Middle frontal gyrus (tissue), 1 donor: Measurements from ENCODE around the gene MXRA8.
A peak's percentile ranks its signal among the peaks of the same experiment; 100 is the strongest.
"Not testable (repeated sequence)": the region's sequence is repeated elsewhere in the genome, so short reads cannot be mapped to it uniquely, and the experiment has no call there.

ENCODE experiments used
- DNase-seq: peaks from one replicate; pipeline ENCODE4 v3.0.0-alpha.2; 2015; ENCODE audit warnings: low spot score; ENCODE audit errors: extremely low spot score

Gene MXRA8, protein sequence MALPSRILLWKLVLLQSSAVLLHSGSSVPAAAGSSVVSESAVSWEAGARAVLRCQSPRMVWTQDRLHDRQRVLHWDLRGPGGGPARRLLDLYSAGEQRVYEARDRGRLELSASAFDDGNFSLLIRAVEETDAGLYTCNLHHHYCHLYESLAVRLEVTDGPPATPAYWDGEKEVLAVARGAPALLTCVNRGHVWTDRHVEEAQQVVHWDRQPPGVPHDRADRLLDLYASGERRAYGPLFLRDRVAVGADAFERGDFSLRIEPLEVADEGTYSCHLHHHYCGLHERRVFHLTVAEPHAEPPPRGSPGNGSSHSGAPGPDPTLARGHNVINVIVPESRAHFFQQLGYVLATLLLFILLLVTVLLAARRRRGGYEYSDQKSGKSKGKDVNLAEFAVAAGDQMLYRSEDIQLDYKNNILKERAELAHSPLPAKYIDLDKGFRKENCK

DNA sequence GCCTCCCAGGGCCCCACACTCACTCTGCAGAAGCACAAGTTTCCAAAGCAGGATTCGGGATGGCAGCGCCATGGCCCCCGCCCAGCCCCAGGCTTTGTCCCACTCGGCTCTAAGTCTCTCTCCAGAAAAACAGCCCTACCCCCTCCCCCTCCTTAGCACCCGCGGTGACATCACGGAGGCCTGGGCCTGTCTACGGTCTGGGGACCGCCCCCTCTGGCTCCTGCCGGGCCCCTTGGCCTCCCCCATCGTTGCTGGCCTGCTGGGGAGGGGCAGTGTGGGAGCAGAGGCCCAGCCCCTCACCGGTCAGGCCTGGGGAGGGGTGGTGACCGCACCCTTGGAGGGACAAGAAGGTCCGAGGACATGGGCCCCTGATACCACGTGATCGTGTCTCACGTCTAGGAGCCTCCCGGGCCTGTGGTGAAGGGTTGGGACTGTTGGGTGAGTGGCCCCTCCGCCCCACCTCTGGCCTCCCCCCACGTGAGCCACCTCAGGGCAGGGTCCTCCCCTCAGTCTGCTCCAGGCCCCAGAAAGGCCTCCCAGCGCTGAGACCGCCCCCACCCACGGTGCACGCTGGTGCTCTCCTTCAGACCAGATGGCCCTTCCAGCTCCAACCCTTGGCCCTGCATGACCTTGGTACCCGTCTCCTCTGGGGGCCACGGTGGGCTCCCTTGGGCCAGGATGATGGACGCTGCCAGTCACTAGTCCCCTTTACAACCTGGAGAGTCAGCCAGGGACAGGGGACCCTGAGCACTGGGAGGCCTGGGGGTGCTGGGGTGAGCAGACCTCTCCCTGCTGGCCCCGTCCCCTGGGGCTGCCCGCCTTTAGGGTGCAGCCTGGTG is at the start of gene MXRA8:
MXRA8 (minus strand) TSS at position 123 of the 839 bp plus-strand sequence; CDS start at position 72, 51 bp downstream.
- DNase-seq = no peak

DNA sequence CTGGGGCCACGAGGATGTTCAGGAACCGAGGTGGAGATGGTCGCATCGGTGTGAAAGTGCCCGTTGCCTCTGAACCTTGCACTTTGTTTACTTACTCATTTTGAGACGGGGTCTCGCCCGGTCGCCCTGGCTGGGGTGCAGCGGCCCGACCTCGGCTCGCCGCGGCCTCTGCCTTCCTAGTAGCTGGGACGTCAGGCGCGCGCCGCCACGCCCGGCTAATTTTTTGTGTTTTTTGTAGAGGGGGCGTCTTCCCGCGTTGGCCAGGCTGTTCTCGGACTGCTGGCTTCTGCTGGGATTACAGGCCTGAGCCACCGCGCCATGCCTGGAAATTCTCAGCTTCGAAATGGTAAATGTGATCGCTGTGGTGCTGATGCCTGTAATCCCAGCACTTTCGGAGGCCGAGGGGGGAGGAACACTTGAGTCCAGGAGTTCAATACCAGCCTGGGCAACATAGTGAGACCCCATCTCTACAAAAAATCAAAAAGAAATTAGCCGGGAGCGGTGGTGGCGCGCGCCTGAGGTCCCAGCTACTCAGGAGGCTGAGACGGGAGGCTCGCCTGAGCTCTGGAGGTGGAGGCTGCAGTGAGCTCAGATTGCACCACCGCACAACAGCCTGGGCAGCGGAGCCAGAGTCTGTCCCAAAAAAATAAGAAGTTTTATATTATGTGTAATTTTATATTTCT is 49.4 kb upstream of the MXRA8 start:
- no peak for DNase-seq

DNA sequence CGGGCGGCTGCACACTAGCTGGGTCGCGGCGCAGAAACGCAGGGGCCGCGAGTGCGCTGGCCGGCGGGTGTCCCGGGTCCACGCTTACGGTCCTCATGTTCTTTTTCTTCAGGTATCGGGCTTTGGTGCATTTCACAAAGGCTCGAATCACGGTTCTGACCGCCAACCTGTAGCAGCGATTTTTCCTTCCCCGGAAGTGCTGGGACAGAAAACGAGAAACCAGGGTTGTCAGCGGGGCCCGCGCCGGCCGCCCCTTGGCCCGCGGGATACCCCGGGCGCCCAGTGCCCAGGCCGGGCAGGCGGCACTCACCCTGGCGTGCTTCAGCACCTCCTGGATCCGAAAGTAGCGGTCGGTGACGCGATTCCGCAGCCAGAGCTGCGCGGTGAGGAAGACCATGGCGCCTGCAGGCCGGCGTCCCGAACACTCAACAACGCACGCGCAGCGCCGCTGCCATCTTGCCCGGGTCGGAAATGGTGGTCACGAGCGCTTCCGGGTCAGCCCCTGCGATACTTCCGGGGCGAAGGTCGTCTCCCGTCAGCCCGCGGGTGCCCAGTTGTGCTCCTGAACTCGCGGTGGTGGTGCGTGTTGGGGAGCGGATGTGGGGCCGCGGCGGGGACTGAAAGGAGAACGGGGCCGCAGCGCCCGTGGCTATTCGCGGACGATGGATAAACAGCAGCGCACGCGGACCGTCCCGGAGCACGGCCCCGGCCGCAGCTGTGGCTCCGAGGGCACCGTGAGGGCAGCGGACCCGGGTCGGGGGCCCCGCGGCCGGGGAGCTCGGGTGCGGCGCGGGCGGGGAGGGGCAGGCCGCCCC is 48.7 kb upstream of the MXRA8 start, which contains the start of gene MRPL20:
MRPL20 (minus strand) TSS at position 473 of the 815 bp plus-strand sequence; CDS start at position 397, 76 bp downstream.
- peak; percentile 93 for DNase-seq

GRCh38 chr1:1406101-1406820 is 47.9 kb upstream of the MXRA8 start:
- no peak for DNase-seq

DNA sequence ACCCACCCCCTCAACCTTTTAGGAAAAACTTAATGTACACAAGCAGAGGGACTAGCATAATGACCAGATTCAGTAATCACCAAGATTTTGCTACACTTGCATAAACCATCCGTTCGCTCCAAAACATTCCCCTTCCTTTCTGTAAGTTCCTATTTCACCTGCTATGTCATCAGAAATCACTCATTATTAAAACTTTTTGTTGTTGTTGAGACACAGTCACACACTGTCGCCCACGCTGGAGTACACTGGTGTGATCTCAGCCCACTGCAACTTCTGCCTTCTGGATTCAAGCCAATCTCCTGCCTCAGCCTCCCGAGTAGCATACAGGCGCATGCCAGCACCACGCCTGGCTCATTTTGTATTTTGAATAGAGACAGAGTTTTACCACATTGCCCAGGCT is 45.3 kb upstream of the MXRA8 start:
- no peak for DNase-seq

GRCh38 chr1:1402901-1403392 is 44.6 kb upstream of the MXRA8 start:
- not testable (repeated sequence) for DNase-seq

DNA sequence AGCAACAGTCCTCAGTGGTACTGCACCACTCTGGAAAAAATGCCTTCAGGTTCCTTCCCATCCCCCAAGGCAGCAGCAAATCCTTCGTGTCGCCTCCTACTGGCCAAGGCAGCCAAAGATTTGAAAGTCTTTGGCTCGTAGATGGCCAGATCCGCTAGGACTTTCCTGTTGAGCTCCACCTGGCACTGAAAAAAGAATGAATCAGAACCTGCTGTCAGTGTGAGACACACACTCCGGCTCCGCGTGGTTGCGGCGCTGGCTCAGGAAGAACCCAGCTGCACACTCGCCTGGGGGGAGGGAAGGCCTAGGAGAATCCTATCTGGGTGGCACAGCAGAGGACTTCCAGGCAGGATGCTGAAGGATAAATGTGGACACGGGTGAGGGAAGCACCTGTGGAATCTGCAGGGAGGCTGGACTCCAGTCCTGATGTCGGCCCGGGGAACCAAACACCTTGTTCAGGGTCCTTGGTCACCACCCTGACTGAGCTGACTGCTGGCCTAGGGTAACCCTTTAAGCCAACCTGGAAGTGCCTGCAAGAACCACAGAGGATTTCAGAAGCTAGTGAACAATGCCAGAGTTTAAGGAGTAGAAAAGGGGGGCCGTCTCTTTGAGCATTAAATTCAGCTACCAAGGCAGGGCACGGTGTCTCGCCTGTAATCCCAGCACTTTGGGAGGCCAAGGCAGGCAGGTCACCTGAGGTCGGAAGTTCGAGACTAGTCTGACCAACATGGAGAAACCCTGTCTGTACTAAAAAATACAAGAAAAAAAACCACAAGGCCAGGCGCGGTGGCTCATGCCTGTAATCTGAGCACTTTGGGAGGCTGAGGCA is 43.9 kb upstream of the MXRA8 start:
- no peak for DNase-seq

DNA sequence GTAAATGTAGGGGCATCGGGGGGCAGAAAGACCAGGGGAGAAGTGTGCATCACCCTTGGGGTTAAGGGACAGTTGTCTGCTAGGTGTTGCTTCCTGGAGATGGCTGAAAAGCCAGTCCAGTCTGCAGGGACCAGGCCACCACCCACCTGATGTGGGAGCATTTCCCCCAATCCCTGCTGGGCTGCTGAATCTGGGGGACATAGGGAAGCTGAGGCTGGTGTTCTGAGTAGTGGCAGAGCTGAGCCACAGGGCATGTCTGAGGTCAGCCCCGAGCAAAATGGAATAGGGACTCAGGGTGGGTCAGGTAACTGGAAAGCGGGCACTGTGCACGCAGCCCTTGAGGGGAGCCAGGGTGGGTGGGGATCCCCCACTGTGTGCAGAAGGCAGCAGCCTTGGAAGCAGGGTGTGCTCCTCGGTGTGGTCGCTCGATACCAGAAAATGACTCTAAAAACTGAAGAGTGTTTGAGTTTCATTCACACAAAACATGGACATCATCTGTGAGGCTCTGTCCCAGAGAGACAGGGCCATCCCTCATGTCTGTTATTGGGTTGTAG is 43.2 kb upstream of the MXRA8 start:
- no peak for DNase-seq

DNA sequence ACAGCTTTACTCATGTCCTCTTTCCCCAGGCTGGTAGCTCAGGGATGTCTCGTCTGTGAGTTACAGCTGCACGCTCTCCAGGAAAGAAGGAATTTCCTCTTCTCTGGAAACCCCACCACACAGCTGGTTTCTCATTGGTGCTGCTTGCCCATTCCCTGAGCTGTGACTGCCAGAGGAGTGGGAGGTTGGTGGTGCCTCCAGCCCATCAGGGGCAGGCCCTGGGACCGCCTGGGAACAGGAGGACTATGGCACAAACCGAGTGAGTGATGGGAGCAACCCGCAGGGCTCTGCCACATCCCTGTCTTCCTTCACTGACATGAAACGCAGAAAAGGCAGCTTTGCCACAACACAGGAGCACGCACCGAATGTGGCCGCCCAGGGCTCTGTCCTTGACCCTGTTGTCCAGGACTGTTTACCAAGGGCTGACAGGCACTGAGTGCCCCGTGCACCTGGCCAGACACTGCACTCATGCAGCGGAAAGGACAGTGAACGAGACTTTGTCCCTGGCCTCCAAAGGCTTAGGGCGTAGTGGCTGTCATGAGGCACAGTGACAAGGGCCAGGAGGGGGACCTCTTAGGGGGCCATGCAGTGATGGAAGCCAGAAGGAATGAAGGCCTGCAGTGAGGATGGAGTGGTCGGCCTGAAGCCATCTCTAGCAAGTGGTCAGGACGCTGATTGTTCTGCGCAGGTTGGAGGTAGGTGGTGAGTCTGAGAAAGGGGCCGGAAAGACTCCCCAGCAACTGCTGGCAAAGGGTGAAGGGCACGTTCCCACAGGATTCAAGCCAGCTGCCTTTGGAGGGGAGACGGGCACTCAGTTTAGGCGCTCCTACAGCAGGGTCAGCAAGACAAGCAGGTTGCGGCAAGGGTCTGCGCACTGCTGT is 42.5 kb upstream of the MXRA8 start:
- no peak for DNase-seq

- no peak for DNase-seq
Observed at GRCh38 chr1:1399872-1400575, 41.7 kb upstream of the MXRA8 start.

DNA sequence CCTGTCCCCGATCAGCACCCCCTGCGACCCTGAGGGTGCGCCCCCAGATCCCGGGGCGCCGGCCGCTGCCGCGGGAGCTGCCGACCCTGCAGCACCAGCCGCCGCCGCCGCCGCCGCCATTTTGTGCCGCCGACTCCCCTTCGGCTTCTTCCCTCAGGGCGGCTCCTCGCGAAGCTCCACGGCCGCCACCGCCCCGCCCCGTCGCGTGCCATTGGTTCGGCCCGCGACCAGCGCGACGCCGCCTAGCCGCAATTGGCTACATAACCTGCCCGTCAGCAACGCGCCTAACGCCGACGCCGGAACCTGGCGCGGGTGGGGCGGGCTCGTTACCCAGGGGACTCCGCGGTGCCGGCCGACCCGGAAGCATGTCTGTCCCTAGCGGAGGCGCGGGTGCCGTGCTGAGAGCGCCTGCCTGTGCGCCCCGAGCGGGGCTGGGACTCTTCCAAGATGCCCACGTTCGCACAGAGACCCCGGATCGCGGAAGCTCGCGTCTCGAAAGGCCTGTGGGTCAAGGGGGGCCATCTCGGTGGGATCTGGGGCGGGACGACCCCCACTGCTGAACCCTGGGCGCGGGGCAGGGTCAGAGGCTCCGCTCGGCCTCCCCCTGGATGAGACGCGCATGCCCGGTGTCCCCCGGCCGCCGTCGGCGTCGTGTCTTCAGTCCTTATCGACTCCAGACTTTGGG is 41.0 kb upstream of the MXRA8 start, which contains the start of gene CCNL2:
CCNL2 (minus strand) TSS at position 149 of the 685 bp plus-strand sequence; CDS start at position 120, 29 bp downstream.
- peak; percentile 95 for DNase-seq

DNA sequence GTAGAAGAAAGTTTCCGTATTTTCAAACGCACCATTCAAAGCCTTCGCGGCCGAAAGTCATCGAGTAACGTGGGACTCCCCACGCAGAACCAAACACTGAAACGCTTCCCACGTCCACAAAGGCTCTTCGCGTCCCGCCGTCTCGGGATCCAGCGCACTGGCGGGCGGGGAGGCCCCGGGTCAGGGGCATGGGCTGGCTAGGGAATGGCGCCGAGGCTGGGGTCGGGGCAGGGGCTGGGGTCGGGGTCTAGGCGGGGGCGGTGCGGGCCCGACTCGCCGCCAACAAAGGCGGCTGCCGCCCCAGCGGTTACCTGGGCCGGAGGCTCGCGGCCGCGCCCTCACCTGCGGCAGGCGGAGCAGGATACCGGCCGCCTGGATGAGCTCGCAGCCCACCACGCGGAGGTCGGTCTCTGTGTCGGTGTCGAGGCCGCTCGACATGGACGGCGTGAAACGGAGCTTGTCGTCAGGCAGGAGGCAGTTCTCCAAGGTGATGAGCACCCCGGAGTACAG is 40.4 kb upstream of the MXRA8 start:
- DNase-seq = no peak

GRCh38 chr1:1397839-1398523 is 39.6 kb upstream of the MXRA8 start:
- no peak for DNase-seq

DNA sequence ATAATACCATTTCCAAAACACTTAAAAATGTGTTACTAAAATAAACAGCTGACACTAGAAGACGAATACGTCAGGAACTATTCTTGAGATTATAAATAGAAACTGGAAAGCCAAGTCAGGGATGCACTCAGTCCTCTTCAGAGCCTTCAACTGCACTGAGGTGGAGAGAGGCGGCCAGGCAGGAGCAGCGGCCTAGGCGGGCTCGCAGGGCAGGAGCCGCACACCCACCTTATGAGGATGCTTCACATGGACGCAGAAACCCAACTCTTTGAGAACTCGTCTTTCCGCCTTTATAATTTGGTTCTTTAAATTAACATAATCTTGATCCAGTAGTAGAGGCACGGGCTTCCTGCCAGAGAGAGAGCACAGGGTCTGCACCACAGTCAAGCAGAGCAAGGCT is 36.8 kb upstream of the MXRA8 start:
- DNase-seq = no peak

- DNase-seq = no peak
Observed at GRCh38 chr1:1394116-1394515, 35.8 kb upstream of the MXRA8 start.

DNA sequence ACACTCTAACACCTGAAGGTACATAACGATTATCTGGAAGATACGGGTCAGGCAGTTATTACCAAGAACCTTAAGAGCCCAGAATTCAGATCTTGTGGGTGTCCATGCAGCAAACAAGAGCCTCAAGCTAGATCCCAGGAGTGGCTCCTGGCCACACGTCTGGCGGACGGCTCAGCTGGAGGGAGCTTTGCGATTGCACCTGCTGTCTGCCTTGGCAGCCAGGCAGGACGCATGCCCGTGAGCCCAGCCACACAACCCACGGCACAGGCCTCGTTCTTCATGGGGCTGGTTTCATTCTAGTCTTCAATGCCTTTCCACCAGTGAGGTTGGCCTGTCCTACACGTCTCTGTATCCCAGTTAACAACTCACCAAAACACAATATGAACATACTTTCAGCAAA is 35.1 kb upstream of the MXRA8 start:
- DNase-seq = no peak
